Measurements from ENCODE around the gene ZNF14. TPM values are rescaled to one million over a fixed set of nuclear protein-coding genes. Genes with fewer than 3 reads are reported as not detected.

The ZNF14 gene
- total and polyA plus RNA-seq, 9 of the 15 experiments (the other 6 are each of a cell fraction or from before 2014, with no cell fraction given) = 1.9 to 7.0 (median 4.0) TPM

DNA sequence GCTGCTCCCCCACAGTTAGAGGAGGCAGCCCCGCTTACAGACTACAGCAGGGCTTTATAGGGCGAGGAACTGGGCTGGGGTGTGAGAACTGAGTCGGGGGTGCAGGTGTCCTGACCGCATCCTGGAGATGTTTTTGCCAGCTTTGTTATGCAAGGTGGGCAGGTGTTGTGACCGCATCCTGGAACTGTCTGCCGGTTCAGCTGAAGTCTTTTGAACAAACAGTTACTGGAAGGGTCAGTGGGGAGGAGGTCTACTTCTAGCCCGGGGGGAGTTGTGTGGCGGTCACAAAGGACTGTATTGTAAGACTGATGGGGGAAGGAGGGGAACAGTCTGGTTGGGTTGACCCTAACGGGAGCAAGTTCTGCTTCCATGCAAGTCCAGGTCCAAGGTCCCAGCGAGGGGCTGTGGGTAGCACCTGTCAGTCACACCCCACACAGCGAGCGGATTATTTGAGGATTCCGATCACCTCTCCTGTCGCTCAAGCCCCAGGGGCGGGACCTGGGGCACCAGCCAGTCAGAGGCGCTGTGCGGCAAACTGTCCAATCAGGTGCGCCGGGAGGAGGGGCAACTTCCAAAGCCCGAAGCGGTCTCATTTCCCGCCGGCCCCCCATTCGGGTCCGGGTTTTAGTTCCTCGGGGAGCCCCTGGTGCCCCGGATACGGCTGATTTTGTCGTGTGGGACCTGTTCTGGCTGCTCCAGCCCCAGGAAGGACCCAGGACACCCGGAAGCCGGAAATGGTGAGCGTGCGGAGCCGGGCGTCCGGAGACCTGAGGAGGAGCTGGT lies 64.5 kb downstream of the ZNF14 start, which contains the start of gene ZNF101 (continued):
- TF ChIP-seq ZNF561 (CRISPR knock-in tag; conservative IDR thresholded peaks at IDR 0.05) (no peak), ZNF717 (CRISPR knock-in tag; IDR thresholded peaks at IDR 0.05) (no peak), ELF2 (CRISPR knock-in tag; IDR thresholded peaks at IDR 0.05) (peak; percentile 78), TSC22D4 (tag; IDR thresholded peaks at IDR 0.05) (no peak), HLTF (IDR thresholded peaks at IDR 0.05) (no peak), ZBED1 (IDR thresholded peaks at IDR 0.05) (no peak), ZNF311 (CRISPR knock-in tag; IDR thresholded peaks at IDR 0.05) (no peak), ZNF175 (CRISPR knock-in tag; IDR thresholded peaks at IDR 0.05; ENCODE audit: low read depth) (no peak), ZC3H11A (IDR thresholded peaks at IDR 0.05; ENCODE audit: low read depth, low read length) (no peak), SMARCA5 (IDR thresholded peaks at IDR 0.05) (no peak), L3MBTL2 (IDR thresholded peaks at IDR 0.05) (peak; percentile 74), SRSF7 (optimal IDR thresholded peaks at IDR 0.05; ENCODE audit: low read depth, low read length) (no peak), SMARCA4 (IDR thresholded peaks at IDR 0.05) (no peak), STAT5B (CRISPR knock-in tag; IDR thresholded peaks at IDR 0.05) (no peak), GATAD2A (IDR thresholded peaks at IDR 0.05) (no peak), ZNF586 (CRISPR knock-in tag; conservative IDR thresholded peaks at IDR 0.05) (no peak), MEF2A (IDR thresholded peaks at IDR 0.05; ENCODE audit: control insufficient read depth, low read depth, low read length) (no peak), SIN3B (IDR thresholded peaks at IDR 0.05; ENCODE audit: low read depth) (no peak), FOXK2 (conservative IDR thresholded peaks at IDR 0.05 in 1 of 2, IDR thresholded peaks at IDR 0.05 in 1 of 2; ENCODE audit: low read depth in 2 of 2) (peak in 1 of 2 experiments; percentile 32; a peak in 1 of 4 replicates)
- TF ChIP-seq, protein P1, sequence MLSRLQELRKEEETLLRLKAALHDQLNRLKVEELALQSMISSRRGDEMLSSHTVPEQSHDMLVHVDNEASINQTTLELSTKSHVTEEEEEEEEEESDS (CRISPR knock-in tag; IDR thresholded peaks at IDR 0.05) = no peak
- TF ChIP-seq, protein P2, sequence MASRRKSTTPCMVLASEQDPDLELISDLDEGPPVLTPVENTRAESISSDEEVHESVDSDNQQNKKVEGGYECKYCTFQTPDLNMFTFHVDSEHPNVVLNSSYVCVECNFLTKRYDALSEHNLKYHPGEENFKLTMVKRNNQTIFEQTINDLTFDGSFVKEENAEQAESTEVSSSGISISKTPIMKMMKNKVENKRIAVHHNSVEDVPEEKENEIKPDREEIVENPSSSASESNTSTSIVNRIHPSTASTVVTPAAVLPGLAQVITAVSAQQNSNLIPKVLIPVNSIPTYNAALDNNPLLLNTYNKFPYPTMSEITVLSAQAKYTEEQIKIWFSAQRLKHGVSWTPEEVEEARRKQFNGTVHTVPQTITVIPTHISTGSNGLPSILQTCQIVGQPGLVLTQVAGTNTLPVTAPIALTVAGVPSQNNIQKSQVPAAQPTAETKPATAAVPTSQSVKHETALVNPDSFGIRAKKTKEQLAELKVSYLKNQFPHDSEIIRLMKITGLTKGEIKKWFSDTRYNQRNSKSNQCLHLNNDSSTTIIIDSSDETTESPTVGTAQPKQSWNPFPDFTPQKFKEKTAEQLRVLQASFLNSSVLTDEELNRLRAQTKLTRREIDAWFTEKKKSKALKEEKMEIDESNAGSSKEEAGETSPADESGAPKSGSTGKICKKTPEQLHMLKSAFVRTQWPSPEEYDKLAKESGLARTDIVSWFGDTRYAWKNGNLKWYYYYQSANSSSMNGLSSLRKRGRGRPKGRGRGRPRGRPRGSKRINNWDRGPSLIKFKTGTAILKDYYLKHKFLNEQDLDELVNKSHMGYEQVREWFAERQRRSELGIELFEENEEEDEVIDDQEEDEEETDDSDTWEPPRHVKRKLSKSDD (conservative IDR thresholded peaks at IDR 0.05; ENCODE audit: low read length) = no peak
- TF ChIP-seq, protein P3, sequence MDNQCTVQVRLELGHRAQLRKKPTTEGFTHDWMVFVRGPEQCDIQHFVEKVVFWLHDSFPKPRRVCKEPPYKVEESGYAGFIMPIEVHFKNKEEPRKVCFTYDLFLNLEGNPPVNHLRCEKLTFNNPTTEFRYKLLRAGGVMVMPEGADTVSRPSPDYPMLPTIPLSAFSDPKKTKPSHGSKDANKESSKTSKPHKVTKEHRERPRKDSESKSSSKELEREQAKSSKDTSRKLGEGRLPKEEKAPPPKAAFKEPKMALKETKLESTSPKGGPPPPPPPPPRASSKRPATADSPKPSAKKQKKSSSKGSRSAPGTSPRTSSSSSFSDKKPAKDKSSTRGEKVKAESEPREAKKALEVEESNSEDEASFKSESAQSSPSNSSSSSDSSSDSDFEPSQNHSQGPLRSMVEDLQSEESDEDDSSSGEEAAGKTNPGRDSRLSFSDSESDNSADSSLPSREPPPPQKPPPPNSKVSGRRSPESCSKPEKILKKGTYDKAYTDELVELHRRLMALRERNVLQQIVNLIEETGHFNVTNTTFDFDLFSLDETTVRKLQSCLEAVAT (IDR thresholded peaks at IDR 0.05) = no peak
- TF ChIP-seq, protein P4, sequence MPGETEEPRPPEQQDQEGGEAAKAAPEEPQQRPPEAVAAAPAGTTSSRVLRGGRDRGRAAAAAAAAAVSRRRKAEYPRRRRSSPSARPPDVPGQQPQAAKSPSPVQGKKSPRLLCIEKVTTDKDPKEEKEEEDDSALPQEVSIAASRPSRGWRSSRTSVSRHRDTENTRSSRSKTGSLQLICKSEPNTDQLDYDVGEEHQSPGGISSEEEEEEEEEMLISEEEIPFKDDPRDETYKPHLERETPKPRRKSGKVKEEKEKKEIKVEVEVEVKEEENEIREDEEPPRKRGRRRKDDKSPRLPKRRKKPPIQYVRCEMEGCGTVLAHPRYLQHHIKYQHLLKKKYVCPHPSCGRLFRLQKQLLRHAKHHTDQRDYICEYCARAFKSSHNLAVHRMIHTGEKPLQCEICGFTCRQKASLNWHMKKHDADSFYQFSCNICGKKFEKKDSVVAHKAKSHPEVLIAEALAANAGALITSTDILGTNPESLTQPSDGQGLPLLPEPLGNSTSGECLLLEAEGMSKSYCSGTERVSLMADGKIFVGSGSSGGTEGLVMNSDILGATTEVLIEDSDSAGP (CRISPR knock-in tag; IDR thresholded peaks at IDR 0.05) = no peak
- TF ChIP-seq, protein P5, sequence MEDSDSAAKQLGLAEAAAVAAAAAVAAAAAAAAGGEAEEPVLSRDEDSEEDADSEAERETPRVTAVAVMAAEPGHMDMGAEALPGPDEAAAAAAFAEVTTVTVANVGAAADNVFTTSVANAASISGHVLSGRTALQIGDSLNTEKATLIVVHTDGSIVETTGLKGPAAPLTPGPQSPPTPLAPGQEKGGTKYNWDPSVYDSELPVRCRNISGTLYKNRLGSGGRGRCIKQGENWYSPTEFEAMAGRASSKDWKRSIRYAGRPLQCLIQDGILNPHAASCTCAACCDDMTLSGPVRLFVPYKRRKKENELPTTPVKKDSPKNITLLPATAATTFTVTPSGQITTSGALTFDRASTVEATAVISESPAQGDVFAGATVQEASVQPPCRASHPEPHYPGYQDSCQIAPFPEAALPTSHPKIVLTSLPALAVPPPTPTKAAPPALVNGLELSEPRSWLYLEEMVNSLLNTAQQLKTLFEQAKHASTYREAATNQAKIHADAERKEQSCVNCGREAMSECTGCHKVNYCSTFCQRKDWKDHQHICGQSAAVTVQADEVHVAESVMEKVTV (CRISPR knock-in tag; IDR thresholded peaks at IDR 0.05) = no peak

Data from K562 (cell line).